ENCODE measurements around the gene CASK.

GRCh38 chrX:41946235-41946634, 22.9 kb upstream of the CASK start:
- TF ChIP-seq CTCF (IDR thresholded peaks at IDR 0.05) (no peak), POLR2AphosphoS5 (IDR thresholded peaks at IDR 0.05; ENCODE audit: low read depth, low read length) (no peak)

Data from Panc1 (cell line).